Liver (tissue), 9 donors: ENCODE results near the gene CEP164. TPM values are rescaled to one million over a fixed set of nuclear protein-coding genes. Genes with fewer than 3 reads are reported as not detected.

ENCODE experiments used
- DNase-seq: peaks from one replicate; pipeline ENCODE4 v3.0.0-alpha.2; 2017; ENCODE audit warnings: low spot score
- H3K27ac ChIP-seq, 2 donors: one replicate each; pipeline ENCODE4 v1.7.0; 2013; ENCODE audit warnings: inconsistent platforms in 2 of 2, low read length in 2 of 2, control low read depth in 1 of 2, low read depth in 1 of 2, mild to moderate bottlenecking in 1 of 2
- H3K27me3 ChIP-seq, 4 donors: one replicate each; pipeline versions ENCODE4 v1.6.1 to v1.7.0; 2013; ENCODE audit warnings: low read length in 3 of 4, inconsistent platforms in 1 of 4, mild to moderate bottlenecking in 1 of 4, moderate library complexity in 1 of 4; ENCODE audit not compliant: control insufficient read depth in 4 of 4, insufficient read depth in 4 of 4
- H3K36me3 ChIP-seq, 4 donors: one replicate each; pipeline versions ENCODE4 v1.6.1 to v1.7.0; 2013; ENCODE audit warnings: low read length in 3 of 4, mild to moderate bottlenecking in 3 of 4, low read depth in 1 of 4, moderate library complexity in 1 of 4; ENCODE audit not compliant: control insufficient read depth in 4 of 4, insufficient read depth in 3 of 4
- H3K4me1 ChIP-seq, 4 donors: one replicate each; pipeline versions ENCODE4 v1.6.1 to v1.7.0; 2013; ENCODE audit warnings: low read length in 3 of 4, mild to moderate bottlenecking in 3 of 4, moderate library complexity in 1 of 4; ENCODE audit not compliant: control insufficient read depth in 4 of 4, insufficient read depth in 4 of 4
- H3K4me3 ChIP-seq, 3 donors: one replicate each; pipeline versions ENCODE4 v1.6.1 to v1.7.0; 2013; ENCODE audit warnings: low read length in 3 of 3, control low read depth in 1 of 3, low read depth in 1 of 3, mild to moderate bottlenecking in 1 of 3
- H3K9ac ChIP-seq, 2 donors: one replicate each; pipeline ENCODE4 v1.7.0; 2013; ENCODE audit warnings: low read length in 2 of 2, mild to moderate bottlenecking in 2 of 2, moderate library complexity in 2 of 2, control low read depth in 1 of 2, low read depth in 1 of 2
- H3K9me3 ChIP-seq, 4 donors: one replicate each; pipeline versions ENCODE4 v1.6.1 to v1.7.0; 2013; ENCODE audit warnings: low read length in 3 of 4; ENCODE audit not compliant: control insufficient read depth in 4 of 4
- HNF4A ChIP-seq, 2 donors: conservative IDR thresholded peaks; 2 replicates each; pipeline ENCODE4 v1.6.1; 2016; ENCODE audit warnings: antibody characterized with exemption in 2 of 2, mild to moderate bottlenecking in 2 of 2
- HNF4G ChIP-seq: IDR thresholded peaks from 2 replicates; pipeline ENCODE4 v1.6.1; 2016; ENCODE audit warnings: antibody characterized with exemption
- MAX ChIP-seq: IDR thresholded peaks from 2 replicates; pipeline ENCODE4 v1.6.1; 2016; ENCODE audit warnings: antibody characterized with exemption
- NR2F2 ChIP-seq: IDR thresholded peaks from 2 replicates; pipeline ENCODE4 v1.6.1; 2016; ENCODE audit warnings: antibody characterized with exemption
- RAD21 ChIP-seq, 2 donors: IDR thresholded peaks; 2 replicates each; pipeline ENCODE4 v1.6.1; 2016; ENCODE audit warnings: antibody characterized with exemption in 2 of 2, mild to moderate bottlenecking in 2 of 2
- REST ChIP-seq: IDR thresholded peaks from 2 replicates; pipeline ENCODE4 v1.6.1; 2016; ENCODE audit warnings: antibody characterized with exemption, mild to moderate bottlenecking
- RXRA ChIP-seq, 2 donors: IDR thresholded peaks; 2 replicates each; pipeline ENCODE4 v1.6.1; 2017 to 2018; ENCODE audit warnings: antibody characterized with exemption in 2 of 2, mild to moderate bottlenecking in 1 of 2
- TAF1 ChIP-seq: conservative IDR thresholded peaks from 2 replicates; pipeline ENCODE4 v1.6.1; 2016; ENCODE audit warnings: antibody characterized with exemption, mild to moderate bottlenecking
- YY1 ChIP-seq: IDR thresholded peaks from 2 replicates; pipeline ENCODE4 v1.6.1; 2016; ENCODE audit warnings: antibody characterized with exemption, mild to moderate bottlenecking
- ZBTB33 ChIP-seq: IDR thresholded peaks from 2 replicates; pipeline ENCODE4 v1.6.1; 2016; ENCODE audit warnings: antibody characterized with exemption
- WGBS: extraction: QIAGEN DNeasy Blood & Tissue Kit; methylation state at CpG from one replicate; pipeline ENCODE4 v1.1.7; 2013; 5-methylcytosine and 5-hydroxymethylcytosine counted together
- polyA plus RNA-seq, 2 donors: library from polyadenylated mRNA; stranded (reverse) in 1 of 2; unstranded in 1 of 2; fragments of 200-250 nt in 1 of 2; fragments of >200 nt in 1 of 2; fragmentation: Nextera tagmentation in 1 of 2; extraction: Ambion mirVana in 1 of 2; gene quantifications; one replicate each; pipeline versions ENCODE4 v1.2.1 to v1.2.3, GENCODE V29; 2013 to 2015
- total RNA-seq, 2 donors: library from RNA; depleted of rRNA; stranded (reverse); fragments of >200 nt; gene quantifications; one replicate each; pipeline ENCODE4 v1.2.3, GENCODE V29; 2014
- TF ChIP-seq, protein P1 (sequence below): fragments of 150-350 bp; IDR thresholded peaks from 2 replicates; pipeline ENCODE4 v1.5.1; 2017; ENCODE audit warnings: improper control_type of control experiment, low read depth, low read length; ENCODE audit not compliant: missing input control
- TF ChIP-seq, protein P2 (sequence below): IDR thresholded peaks from 2 replicates; pipeline ENCODE4 v1.6.1; 2016; ENCODE audit warnings: antibody characterized with exemption
- donor health status: healthy.
- donor health status: healthy.
- donor health status: healthy.
- donor health status: healthy.
- donor health status: healthy.

CEP164 gene
- total and polyA plus RNA-seq, 4 donors = 4.1 to 12.3 (median 5.9) TPM

GRCh38 chr11:117279711-117280376 is 47.8 kb upstream of the CEP164 start:
- H3K27me3 ChIP-seq = no peaks in the 10 kb centered on the region
- 86% methylated on average over 4 of the region's 4 CpGs for WGBS
- no peak overlapping the region for H3K4me3 ChIP-seq
- no peak overlapping the region for H3K9ac ChIP-seq
- no peaks in the 10 kb centered on the region for H3K4me1 ChIP-seq
- peaks cover 7 to 24% (median 12%) of the 10 kb centered on the region in 4 donors for H3K36me3 ChIP-seq
- H3K9me3 ChIP-seq = no peaks in the 10 kb centered on the region
- no peak overlapping the region for H3K27ac ChIP-seq
- TF ChIP-seq RAD21 (IDR thresholded peaks at IDR 0.05) (no peak), HNF4A (conservative IDR thresholded peaks at IDR 0.05) (no peak), HNF4G (no peak), REST (no peak), MAX (no peak), TAF1 (no peak), YY1 (no peak)
- TF ChIP-seq, protein P1, sequence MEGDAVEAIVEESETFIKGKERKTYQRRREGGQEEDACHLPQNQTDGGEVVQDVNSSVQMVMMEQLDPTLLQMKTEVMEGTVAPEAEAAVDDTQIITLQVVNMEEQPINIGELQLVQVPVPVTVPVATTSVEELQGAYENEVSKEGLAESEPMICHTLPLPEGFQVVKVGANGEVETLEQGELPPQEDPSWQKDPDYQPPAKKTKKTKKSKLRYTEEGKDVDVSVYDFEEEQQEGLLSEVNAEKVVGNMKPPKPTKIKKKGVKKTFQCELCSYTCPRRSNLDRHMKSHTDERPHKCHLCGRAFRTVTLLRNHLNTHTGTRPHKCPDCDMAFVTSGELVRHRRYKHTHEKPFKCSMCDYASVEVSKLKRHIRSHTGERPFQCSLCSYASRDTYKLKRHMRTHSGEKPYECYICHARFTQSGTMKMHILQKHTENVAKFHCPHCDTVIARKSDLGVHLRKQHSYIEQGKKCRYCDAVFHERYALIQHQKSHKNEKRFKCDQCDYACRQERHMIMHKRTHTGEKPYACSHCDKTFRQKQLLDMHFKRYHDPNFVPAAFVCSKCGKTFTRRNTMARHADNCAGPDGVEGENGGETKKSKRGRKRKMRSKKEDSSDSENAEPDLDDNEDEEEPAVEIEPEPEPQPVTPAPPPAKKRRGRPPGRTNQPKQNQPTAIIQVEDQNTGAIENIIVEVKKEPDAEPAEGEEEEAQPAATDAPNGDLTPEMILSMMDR = no peak
- TF ChIP-seq, protein P2, sequence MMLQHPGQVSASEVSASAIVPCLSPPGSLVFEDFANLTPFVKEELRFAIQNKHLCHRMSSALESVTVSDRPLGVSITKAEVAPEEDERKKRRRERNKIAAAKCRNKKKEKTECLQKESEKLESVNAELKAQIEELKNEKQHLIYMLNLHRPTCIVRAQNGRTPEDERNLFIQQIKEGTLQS = no peak
- no peak for DNase-seq

- TF ChIP-seq REST = no peak
- no peak for TF ChIP-seq YY1
- TF ChIP-seq TAF1 = no peak
- no peak for TF ChIP-seq HNF4G
- no peak for TF ChIP-seq HNF4A (conservative IDR thresholded peaks at IDR 0.05)
- TF ChIP-seq RAD21 (IDR thresholded peaks at IDR 0.05) = no peak
- no peak for TF ChIP-seq ZBTB33
- TF ChIP-seq NR2F2 = no peak
- TF ChIP-seq RXRA (IDR thresholded peaks at IDR 0.05) = no peak
- no peaks in the 10 kb centered on the region for H3K9me3 ChIP-seq
- 93% methylated on average over 6 of the region's 6 CpGs for WGBS
- no peak for DNase-seq
- no peak overlapping the region for H3K9ac ChIP-seq
- no peak overlapping the region for H3K4me3 ChIP-seq
- H3K4me1 ChIP-seq = no peaks in the 10 kb centered on the region
- H3K36me3 ChIP-seq = peaks cover 7 to 30% (median 16%) of the 10 kb centered on the region in 4 donors
- H3K27me3 ChIP-seq = no peaks in the 10 kb centered on the region
- no peak overlapping the region for H3K27ac ChIP-seq
Observed at GRCh38 chr11:117281159-117281558, 46.5 kb upstream of the CEP164 start.
